ENCODE data around the gene SEC62.
A peak's percentile ranks its signal among the peaks of the same experiment; 100 is the strongest.

The SEC62 gene, protein sequence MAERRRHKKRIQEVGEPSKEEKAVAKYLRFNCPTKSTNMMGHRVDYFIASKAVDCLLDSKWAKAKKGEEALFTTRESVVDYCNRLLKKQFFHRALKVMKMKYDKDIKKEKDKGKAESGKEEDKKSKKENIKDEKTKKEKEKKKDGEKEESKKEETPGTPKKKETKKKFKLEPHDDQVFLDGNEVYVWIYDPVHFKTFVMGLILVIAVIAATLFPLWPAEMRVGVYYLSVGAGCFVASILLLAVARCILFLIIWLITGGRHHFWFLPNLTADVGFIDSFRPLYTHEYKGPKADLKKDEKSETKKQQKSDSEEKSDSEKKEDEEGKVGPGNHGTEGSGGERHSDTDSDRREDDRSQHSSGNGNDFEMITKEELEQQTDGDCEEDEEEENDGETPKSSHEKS

GRCh38 chr3:169966428-169966950 is at the start of gene SEC62:
Gene SEC62, plus strand, starts transcription at chr3:169966807. Its CDS starts 16 bp downstream, at chr3:169966823.
- DNase-seq = peak; percentile 73

- no peak for DNase-seq
Observed at GRCh38 chr3:169923189-169923588, 43.4 kb upstream of the SEC62 start.

- DNase-seq = no peak
Observed at GRCh38 chr3:169923831-169924230, 42.8 kb upstream of the SEC62 start.

DNA sequence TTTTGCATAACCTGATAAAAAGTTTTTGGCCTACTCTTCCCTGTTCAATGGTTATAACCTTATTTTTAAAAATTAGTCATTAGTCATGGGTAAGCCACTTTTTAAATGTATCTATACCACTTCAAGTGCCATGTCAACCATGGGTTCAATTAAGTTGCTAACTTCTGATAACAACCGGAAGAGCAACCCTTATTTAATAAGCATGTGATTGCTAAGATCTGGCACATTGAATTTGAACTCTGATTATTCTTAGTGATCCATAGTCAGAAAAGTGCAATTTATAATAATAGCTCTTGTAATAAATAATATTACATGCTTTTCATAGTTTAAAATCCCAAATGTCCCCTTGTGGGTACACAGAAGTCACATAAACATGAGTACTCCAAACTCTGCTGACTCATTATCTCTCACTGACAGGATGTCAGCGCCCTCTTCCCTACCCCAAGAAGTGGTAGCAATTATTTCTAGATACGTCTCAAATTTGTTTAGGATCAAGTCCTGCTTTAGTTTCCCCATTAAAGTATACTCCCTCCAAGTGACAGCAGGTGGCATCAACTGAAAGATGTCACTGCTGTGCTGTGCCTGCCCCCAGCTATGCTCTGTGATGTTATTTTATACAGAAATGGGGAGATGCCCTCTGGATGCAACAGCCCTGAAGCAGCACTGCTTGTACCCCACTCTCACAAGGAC is 36.6 kb upstream of the SEC62 start:
- peak; percentile 28 for DNase-seq

DNA sequence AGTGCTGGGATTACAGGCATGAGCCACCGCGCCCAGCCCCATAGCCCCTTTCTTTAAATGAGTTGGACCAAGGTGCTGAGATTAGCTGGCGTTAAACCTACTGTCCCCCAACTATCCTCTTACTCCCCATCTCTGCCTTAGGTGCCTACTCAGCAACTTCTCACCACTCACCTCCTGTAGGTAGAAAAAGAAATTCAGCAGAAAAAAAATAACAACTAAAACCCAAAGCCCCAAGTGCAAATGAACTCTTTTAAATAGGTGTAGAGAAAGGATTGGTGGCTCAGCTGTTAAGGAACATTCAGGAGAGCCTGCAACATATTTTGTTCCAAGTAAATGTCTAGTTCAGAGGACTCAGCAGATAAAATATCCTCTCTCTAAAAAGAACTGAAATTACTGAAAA is 35.8 kb upstream of the SEC62 start:
- DNase-seq = no peak

- no peak for DNase-seq
Observed at GRCh38 chr3:169931747-169932520, 34.7 kb upstream of the SEC62 start.

GRCh38 chr3:169939320-169939719 is 27.3 kb upstream of the SEC62 start:
- DNase-seq = no peak

DNA sequence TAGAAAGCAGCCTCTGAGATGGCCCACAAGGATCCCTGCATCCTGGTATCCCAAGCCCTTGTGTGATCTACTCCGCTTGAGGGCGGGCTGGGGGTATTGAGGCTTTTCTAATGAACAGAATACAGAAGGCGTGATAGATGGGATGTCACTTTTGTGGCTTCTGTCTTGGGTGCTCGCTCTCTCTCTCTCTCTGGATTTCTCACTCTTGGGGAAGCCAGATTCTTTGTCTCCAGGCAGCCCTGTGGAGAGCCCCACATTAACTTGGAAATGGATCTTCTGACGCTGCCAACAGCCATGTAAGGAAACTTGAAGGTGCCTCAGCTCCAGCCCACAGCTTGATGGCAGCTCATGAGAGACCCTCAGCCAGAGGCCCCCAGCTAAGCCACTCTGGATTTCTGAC is 26.9 kb upstream of the SEC62 start:
- DNase-seq = no peak

- DNase-seq = no peak
Observed at GRCh38 chr3:169940470-169941181, 26.0 kb upstream of the SEC62 start.

- DNase-seq = no peak
Observed at GRCh38 chr3:169945313-169945712, 21.3 kb upstream of the SEC62 start.

- no peak for DNase-seq
Observed at GRCh38 chr3:169946336-169946735, 20.3 kb upstream of the SEC62 start.

DNA sequence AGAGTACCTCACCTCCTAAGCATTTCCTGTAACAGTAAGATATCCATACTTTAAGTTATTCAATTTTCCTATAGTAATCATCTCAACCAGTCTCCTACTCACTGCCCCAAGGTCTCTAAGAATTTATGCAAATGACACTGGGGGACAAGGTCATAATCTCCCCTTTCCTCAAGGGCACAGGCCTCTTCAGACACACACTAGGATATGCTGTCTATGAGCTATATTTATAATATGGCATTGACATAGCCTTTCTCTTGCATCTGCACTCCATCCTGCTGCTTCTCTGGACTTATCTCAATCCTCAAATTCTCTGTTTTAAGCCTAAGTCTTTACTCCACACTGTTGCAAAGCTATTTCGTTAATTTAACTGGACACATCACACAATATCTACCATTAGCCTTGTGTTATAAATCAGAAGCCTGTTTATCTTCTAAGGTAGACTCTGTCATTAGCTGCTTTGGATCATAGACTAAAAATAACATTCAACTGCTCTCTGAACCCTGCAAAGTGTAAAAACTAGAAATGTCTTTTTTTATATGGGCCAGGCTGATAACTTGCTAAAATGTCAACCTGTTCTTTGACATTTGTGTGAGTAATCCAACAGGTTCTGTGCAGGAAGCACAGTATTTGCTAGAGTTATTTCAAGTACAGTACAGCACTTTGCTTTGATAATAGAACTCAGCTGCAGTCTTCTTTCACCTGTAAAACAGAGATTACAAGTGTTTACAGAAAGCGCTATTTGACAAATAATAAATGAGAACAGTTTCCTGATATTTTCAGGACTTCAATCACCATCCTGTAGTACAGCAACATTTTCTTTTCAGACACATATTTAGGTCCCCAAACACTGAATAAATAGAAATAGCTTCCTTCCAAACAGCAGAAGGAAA is 17.8 kb upstream of the SEC62 start:
- DNase-seq = no peak

- DNase-seq = no peak
Observed at GRCh38 chr3:169952045-169952444, 14.6 kb upstream of the SEC62 start.

DNA sequence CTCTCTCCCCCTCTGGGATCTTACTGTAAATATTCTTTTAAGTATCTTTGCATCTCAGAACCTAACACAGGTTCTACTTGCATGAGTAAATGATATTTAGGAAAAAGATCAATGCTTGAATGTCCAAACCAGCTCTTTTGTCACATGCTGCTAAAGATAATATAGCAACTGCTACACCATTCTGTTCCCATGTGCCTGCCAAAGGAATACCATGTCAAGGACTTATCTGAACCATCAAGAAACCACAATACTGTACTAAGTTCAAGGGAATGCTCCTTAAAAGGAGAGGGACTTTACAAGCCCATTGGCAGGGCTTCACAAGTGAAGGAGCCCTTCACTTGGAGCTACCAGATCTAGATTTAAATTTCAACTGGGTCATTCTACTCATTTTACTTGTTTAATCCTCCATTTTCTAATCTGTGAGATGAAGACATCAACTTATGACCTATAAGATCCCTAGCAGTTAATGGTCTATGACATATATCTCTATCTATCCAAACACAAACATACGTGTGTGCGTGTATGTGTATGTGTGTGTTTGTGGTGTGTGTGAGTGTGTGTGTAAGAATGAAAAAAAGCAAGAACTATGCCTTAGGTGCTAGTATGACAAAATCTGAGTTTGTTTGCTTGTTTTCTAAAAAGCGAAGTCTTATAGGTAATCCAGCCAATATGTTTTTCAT is 13.0 kb upstream of the SEC62 start:
- no peak for DNase-seq

GRCh38 chr3:169954142-169954756 is 12.4 kb upstream of the SEC62 start:
- no peak for DNase-seq

DNA sequence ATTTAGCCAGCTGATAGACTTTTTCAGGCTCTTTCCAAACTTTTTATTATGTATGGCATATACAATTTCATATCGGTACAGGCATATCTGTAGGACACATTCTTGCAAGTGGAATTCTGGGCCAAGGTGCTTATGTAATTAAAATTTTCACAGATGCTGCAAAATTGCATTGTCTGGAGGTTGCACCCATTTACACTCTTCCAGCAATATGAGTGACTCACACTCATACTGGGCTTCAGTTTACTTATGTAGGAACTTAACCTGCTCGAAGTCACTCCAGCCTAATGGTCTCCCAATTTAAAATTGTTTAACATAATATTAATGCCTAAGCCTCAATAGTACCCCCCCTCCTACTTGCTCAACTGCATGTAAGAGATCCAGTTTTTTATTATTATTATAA is 11.2 kb upstream of the SEC62 start:
- no peak for DNase-seq

- no peak for DNase-seq
Observed at GRCh38 chr3:169964176-169964575, 2.4 kb upstream of the SEC62 start.

DNA sequence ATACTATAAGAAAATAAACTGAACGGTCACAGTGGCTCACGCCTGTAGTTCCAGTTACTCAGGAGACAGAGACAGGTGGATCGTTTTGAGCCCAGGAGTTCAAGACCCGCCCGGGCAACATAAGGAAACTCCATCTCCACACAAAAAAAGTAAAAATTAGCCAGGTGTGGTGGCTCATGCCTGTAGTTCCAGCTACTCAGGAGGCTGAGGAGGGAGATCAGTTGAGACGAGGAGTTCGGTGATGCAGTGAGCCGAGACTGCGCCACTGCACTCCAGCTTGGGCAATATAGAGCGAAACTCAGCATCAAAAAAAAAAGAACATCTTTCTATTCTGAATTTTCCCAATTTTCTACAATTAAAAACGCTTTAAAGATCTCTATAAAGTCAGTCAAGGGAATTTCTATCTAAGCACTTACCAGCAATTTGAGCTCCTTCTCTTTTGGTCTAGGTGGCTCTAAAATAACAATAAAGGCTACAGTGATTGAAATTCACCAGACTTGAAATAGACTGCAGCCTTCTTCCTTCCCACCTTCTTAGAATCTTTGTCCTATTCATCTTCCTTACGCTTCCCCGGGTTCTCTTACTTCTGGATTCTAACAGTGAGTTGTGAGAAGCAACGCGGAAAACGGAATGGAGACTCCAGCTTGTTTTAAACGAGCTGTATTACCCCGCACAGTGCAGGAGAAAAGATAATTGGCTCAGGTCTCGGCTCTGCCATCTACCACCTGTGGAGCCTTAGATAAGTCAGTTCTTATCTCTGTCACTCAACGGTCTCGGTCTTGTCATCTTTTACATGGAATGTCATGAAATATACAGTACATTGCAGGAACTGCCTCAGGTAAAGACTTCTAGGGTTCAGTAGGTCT is 812 bp upstream of the SEC62 start:
- DNase-seq = no peak
